Neural progenitor cell (in vitro differentiated cells): ENCODE results near the gene ANXA8. TPM values are rescaled to one million over a fixed set of nuclear protein-coding genes. Genes with fewer than 3 reads are reported as not detected.

ENCODE experiments used
- DNase-seq: peaks from one replicate; pipeline ENCODE4 v3.0.0-alpha.2; 2016; ENCODE audit warnings: low spot score
- H2AFZ ChIP-seq: fragments of 200-600 bp; sonication (generic); replicated peaks from 2 replicates; pipeline ENCODE4 v1.6.1; 2016; ENCODE audit warnings: antibody characterized with exemption
- H3F3A ChIP-seq: fragments of 200-600 bp; sonication (generic); 2 replicates; pipeline ENCODE4 v1.6.1; 2016; ENCODE audit warnings: antibody characterized with exemption, low read depth
- H3K27ac ChIP-seq: fragments of 200-600 bp; sonication (generic); 2 replicates; pipeline ENCODE4 v1.5.1; 2016; ENCODE audit warnings: mild to moderate bottlenecking
- H3K27me3 ChIP-seq: fragments of 200-600 bp; sonication (generic); 2 replicates; pipeline ENCODE4 v1.6.1; 2016; ENCODE audit warnings: mild to moderate bottlenecking, moderate library complexity
- H3K36me3 ChIP-seq: fragments of 200-600 bp; sonication (generic); 2 replicates; pipeline ENCODE4 v1.5.1; 2016
- H3K4me1 ChIP-seq: fragments of 200-600 bp; sonication (generic); 2 replicates; pipeline ENCODE4 v1.6.1; 2016; ENCODE audit warnings: mixed run types
- H3K4me2 ChIP-seq: fragments of 200-600 bp; sonication (generic); 2 replicates; pipeline ENCODE4 v1.6.1; 2016
- H3K4me3 ChIP-seq: fragments of 200-600 bp; sonication (generic); 2 replicates; pipeline ENCODE4 v1.5.1; 2016
- H3K79me2 ChIP-seq: fragments of 200-600 bp; sonication (generic); 2 replicates; pipeline ENCODE4 v1.6.1; 2016; ENCODE audit warnings: low read depth
- H3K9ac ChIP-seq: fragments of 200-600 bp; sonication (generic); 2 replicates; pipeline ENCODE4 v1.6.1; 2016
- H3K9me3 ChIP-seq: fragments of 200-600 bp; sonication (generic); 2 replicates; pipeline ENCODE4 v1.5.1; 2016; ENCODE audit warnings: low read depth
- H4K20me1 ChIP-seq: fragments of 200-600 bp; sonication (generic); 2 replicates; pipeline ENCODE4 v1.6.1; 2016; ENCODE audit warnings: low read depth
- H3K27ac Mint-ChIP-seq: 3 replicates; pipeline ENCODE4 v1.8.0; 2021; ENCODE audit warnings: mixed read lengths
- H3K27me3 Mint-ChIP-seq: 2 replicates; pipeline ENCODE4 v1.8.0; 2022; ENCODE audit warnings: low read depth, mild to moderate bottlenecking, inconsistent platforms, moderate library complexity, mixed read lengths; ENCODE audit not compliant: insufficient read depth
- H3K36me3 Mint-ChIP-seq: 3 replicates; pipeline ENCODE4 v1.8.0; 2021; ENCODE audit warnings: mixed read lengths
- H3K4me1 Mint-ChIP-seq: 3 replicates; pipeline ENCODE4 v1.8.0; 2021; ENCODE audit warnings: mixed read lengths
- H3K4me3 Mint-ChIP-seq: 3 replicates; pipeline ENCODE4 v1.8.0; 2021; ENCODE audit warnings: mild to moderate bottlenecking, moderate library complexity, mixed read lengths
- H3K9me3 Mint-ChIP-seq: 3 replicates; pipeline ENCODE4 v1.8.0; 2020; ENCODE audit warnings: mixed read lengths
- CTCF ChIP-seq: fragments of 200-600 bp; sonication (generic); IDR thresholded peaks from 2 replicates; pipeline ENCODE4 v1.5.1; 2017; ENCODE audit warnings: antibody characterized with exemption, mild to moderate bottlenecking
- EZH2 ChIP-seq: fragments of 200-600 bp; sonication (generic); IDR thresholded peaks from 2 replicates; pipeline ENCODE4 v1.6.1; 2017; ENCODE audit warnings: antibody characterized with exemption, mild to moderate bottlenecking, moderate library complexity
- EZH2phosphoT487 ChIP-seq: fragments of 200-600 bp; sonication (generic); IDR thresholded peaks from 2 replicates; pipeline ENCODE4 v1.6.1; 2017; ENCODE audit warnings: antibody characterized with exemption
- small RNA-seq: library from RNA; depleted of rRNA; stranded (forward); fragments of <200 nt; gene quantifications from one replicate; pipeline ENCODE3, GENCODE V24; 2015
- total RNA-seq: library from RNA; depleted of rRNA; stranded (reverse); fragments of >200 nt; gene quantifications from 2 replicates; pipeline ENCODE4 v1.2.3, GENCODE V29; 2015; ENCODE audit warnings: low replicate concordance

Gene ANXA8
- total RNA-seq, 1 donor from 2014 or later = not detected

GRCh38 chr10:47418966-47419365, 64.9 kb downstream of the ANXA8 start:
- H3K27me3 ChIP-seq = no peaks in the 10 kb centered on the region
- H4K20me1 ChIP-seq = no peaks in the 10 kb centered on the region
- Mint-ChIP-seq H3K27ac (no peak overlapping the region), H3K9me3 (no peaks in the 10 kb centered on the region), H3K27me3 (peaks cover 2% of the 10 kb centered on the region), H3K4me3 (no peak overlapping the region), H3K4me1 (peaks cover 13% of the 10 kb centered on the region), H3K36me3 (no peaks in the 10 kb centered on the region)
- H3K27ac ChIP-seq = no peak overlapping the region
- H3K79me2 ChIP-seq = no peaks in the 10 kb centered on the region
- no peak overlapping the region for H3K4me2 ChIP-seq
- H3K9me3 ChIP-seq = no peaks in the 10 kb centered on the region
- H3K4me1 ChIP-seq = no peaks in the 10 kb centered on the region
- H3K4me3 ChIP-seq = no peak overlapping the region
- no peak for DNase-seq
- no peak overlapping the region for H2AFZ ChIP-seq
- no peaks in the 10 kb centered on the region for H3F3A ChIP-seq
- H3K36me3 ChIP-seq = no peaks in the 10 kb centered on the region
- H3K9ac ChIP-seq = no peak overlapping the region
- TF ChIP-seq EZH2phosphoT487 = no peak
- no peak for TF ChIP-seq CTCF
- TF ChIP-seq EZH2 = no peak

GRCh38 chr10:47418321-47418720, 65.6 kb downstream of the ANXA8 start:
- no peak overlapping the region for H3K27ac ChIP-seq
- Mint-ChIP-seq H3K27ac (no peak overlapping the region), H3K4me1 (peaks cover 8% of the 10 kb centered on the region), H3K36me3 (no peaks in the 10 kb centered on the region), H3K9me3 (no peaks in the 10 kb centered on the region), H3K4me3 (no peak overlapping the region), H3K27me3 (peaks cover 2% of the 10 kb centered on the region)
- H3K4me3 ChIP-seq = no peak overlapping the region
- no peaks in the 10 kb centered on the region for H3K27me3 ChIP-seq
- no peak overlapping the region for H3K9ac ChIP-seq
- no peaks in the 10 kb centered on the region for H3F3A ChIP-seq
- DNase-seq = no peak
- H3K9me3 ChIP-seq = no peaks in the 10 kb centered on the region
- H3K36me3 ChIP-seq = no peaks in the 10 kb centered on the region
- no peak for TF ChIP-seq EZH2
- no peak for TF ChIP-seq CTCF
- no peak for TF ChIP-seq EZH2phosphoT487
- no peaks in the 10 kb centered on the region for H3K4me1 ChIP-seq
- H2AFZ ChIP-seq = no peak overlapping the region
- H3K79me2 ChIP-seq = no peaks in the 10 kb centered on the region
- H3K4me2 ChIP-seq = no peak overlapping the region
- H4K20me1 ChIP-seq = no peaks in the 10 kb centered on the region

Small RNAs within 50 kb of the gene (small RNA-seq; reads per million reads assigned to genes)
- not detected for gene AL591684.3
- gene RNA5SP312 = not detected

Other genes with a start within 250 kb of the ANXA8 start
- 0.28 and 1.6 TPM in 2 replicates for gene GDF10, start 183.9 kb downstream of the ANXA8 start, total RNA-seq
- 0.19 TPM in 1 of 2 replicates, not detected in the other for gene GDF2, start 161.7 kb downstream of the ANXA8 start, total RNA-seq
- gene RBP3, start 135.8 kb downstream of the ANXA8 start, total RNA-seq = not detected in 2 replicates
- gene ZNF488, start 99.8 kb downstream of the ANXA8 start, total RNA-seq = not detected in 2 replicates
- not detected in 2 replicates for gene FAM25G, start 7.6 kb upstream of the ANXA8 start, total RNA-seq
- 11.5 and 12.7 TPM in 2 replicates for gene AGAP9, start 39.5 kb upstream of the ANXA8 start, total RNA-seq